ENCODE data around the gene PLXNA2. TPM values are rescaled to one million over a fixed set of nuclear protein-coding genes. Genes with fewer than 3 reads are reported as not detected.

Gene PLXNA2
- polyA plus RNA-seq, 2 of the 4 experiments (the other 2 are of a cell fraction), result 0.36 to 0.87 TPM

DNA sequence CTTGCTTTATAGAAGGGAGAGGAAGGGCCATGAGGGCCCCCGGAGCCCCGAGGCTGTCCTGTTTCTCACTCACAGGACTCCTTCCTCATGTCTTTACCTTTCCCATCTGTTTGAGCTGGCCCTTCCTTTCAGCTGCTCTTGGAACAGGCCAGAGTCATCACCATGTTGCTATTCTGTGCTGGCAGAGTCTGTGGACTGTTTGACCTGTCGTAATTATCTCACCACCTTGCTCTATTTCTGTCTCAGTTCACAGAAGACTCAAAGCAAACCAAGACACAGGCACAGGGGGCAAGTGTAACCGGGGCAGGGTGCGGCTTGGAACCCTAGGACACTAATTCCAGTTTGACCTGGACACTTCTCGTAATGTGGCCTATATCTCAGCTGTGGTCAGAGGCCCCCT is 228.9 kb downstream of the PLXNA2 start:
- Histone ChIP-seq H3K27ac (no peak overlapping the region), H3K4me1 (peaks cover 9% of the 10 kb centered on the region), H3K9me3 (no peaks in the 10 kb centered on the region), H3K4me2 (no peak overlapping the region), H3K4me3 (no peak overlapping the region)
- no peak for TF ChIP-seq RNF2 (IDR thresholded peaks at IDR 0.05; ENCODE audit: borderline replicate concordance, low read depth)
- TF ChIP-seq, protein P1, sequence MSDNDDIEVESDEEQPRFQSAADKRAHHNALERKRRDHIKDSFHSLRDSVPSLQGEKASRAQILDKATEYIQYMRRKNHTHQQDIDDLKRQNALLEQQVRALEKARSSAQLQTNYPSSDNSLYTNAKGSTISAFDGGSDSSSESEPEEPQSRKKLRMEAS (IDR thresholded peaks at IDR 0.05), result no peak
- TF ChIP-seq EP300 (IDR thresholded peaks at IDR 0.05), result no peak
- TF ChIP-seq, protein P2, sequence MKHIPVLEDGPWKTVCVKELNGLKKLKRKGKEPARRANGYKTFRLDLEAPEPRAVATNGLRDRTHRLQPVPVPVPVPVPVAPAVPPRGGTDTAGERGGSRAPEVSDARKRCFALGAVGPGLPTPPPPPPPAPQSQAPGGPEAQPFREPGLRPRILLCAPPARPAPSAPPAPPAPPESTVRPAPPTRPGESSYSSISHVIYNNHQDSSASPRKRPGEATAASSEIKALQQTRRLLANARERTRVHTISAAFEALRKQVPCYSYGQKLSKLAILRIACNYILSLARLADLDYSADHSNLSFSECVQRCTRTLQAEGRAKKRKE (CRISPR knock-in tag; IDR thresholded peaks at IDR 0.05; ENCODE audit: low read depth), result no peak
- no peak for TF ChIP-seq GATA3 (IDR thresholded peaks at IDR 0.05; ENCODE audit: borderline replicate concordance)
- no peak for FAIRE-seq
- CTCF ChIA-PET, result interaction anchor here (0.9 to 15.4 kb wide), 4 partner anchors 11 to 228 kb away, joined by 3 to 358 read pairs (median 6); partner anchors contain the start of gene PLXNA2
- 45% methylated on average over 6 of the region's 6 CpGs for WGBS (ENCODE audit: missing lambda C conversion rate)
- no peak for ATAC-seq
- no peak for DNase-seq (ENCODE audit: low read depth in 1 of 2, low spot score in 1 of 2)
- POLR2A ChIA-PET, result no interaction called here

DNA sequence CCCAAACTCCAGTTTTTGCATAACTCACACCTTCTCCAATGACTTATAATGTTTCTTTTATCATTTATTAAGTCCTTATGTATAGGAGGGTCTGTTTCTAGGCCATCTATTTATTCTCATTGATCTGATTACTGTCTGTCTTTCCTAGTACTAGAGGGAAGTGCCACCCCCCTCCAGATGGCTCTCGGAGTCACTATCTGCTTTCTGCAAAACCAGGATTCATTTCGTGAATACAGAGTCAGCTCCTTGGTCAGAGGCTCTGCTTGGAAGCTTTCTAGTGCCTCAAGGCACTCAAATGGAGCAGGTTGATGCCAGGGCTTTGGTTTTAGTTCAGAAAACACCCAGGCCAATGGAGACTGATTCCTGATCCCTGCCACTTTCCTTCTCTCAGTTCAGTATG is 231.0 kb downstream of the PLXNA2 start:
- FAIRE-seq, result no peak

DNA sequence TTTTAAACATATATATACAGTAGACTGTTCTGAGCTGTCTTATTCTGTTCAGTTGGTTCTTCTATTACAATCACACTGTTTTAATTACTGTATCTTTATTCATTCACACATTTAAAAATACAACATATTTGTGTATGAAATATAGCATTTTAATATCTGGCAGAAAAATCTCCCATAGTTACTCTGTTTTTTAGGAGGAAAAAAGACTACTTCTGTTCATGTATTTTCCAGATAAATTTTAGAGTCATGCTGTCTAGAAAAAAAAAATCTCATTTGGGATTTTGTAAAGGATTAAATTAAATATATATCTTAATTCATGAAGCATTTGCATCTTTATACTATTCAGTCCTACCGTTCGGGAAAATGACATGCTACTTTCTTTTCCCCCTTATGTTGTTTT is 231.5 kb downstream of the PLXNA2 start:
- WGBS (ENCODE audit: missing lambda C conversion rate), result 39% methylated on average over 2 of the region's 2 CpGs
- H3K4me1 ChIP-seq, result peaks cover 9% of the 10 kb centered on the region
- ATAC-seq (no peak), FAIRE-seq (no peak), DNase-seq (ENCODE audit: low read depth in 1 of 2, low spot score in 1 of 2) (no peak)
- no peaks in the 10 kb centered on the region for H3K9me3 ChIP-seq
- no peak overlapping the region for H3K27ac ChIP-seq
- H3K4me2 ChIP-seq, result no peak overlapping the region
- ChIA-PET CTCF (interaction anchor here (0.9 to 3.6 kb wide), 5 partner anchors 9 to 232 kb away, joined by 3 to 22 read pairs (median 4); no protein-coding TSS in a partner anchor), POLR2A (no interaction called here)
- H3K4me3 ChIP-seq, result no peak overlapping the region
- TF ChIP-seq ZSCAN20 (CRISPR knock-in tag; IDR thresholded peaks at IDR 0.05), result no peak
- TF ChIP-seq RAD21 (conservative IDR thresholded peaks at IDR 0.05 in 1 of 2, IDR thresholded peaks at IDR 0.05 in 1 of 2), result no peak
- no peak for TF ChIP-seq EHMT2 (IDR thresholded peaks at IDR 0.05; ENCODE audit: low read depth)
- TF ChIP-seq HDAC2 (IDR thresholded peaks at IDR 0.05), result no peak

More for the DNA sequence above, 231.0 kb downstream of the PLXNA2 start:
- Histone ChIP-seq H3K4me1 (peaks cover 9% of the 10 kb centered on the region), H3K4me2 (no peak overlapping the region), H3K9me3 (no peaks in the 10 kb centered on the region), H3K4me3 (no peak overlapping the region), H3K27ac (no peak overlapping the region)
- 68% methylated on average over 2 of the region's 2 CpGs for WGBS (ENCODE audit: missing lambda C conversion rate)
- CTCF ChIA-PET, result interaction anchor here (0.6 to 3.6 kb wide), 7 partner anchors 9 to 1748 kb away, joined by 3 to 22 read pairs (median 4); no protein-coding TSS in a partner anchor
- no peak for TF ChIP-seq ZSCAN20 (CRISPR knock-in tag; IDR thresholded peaks at IDR 0.05)
- TF ChIP-seq RARB (CRISPR knock-in tag; IDR thresholded peaks at IDR 0.05), result no peak
- TF ChIP-seq SREBF2 (IDR thresholded peaks at IDR 0.05), result no peak
- no peak for TF ChIP-seq SMC3 (IDR thresholded peaks at IDR 0.05)
- TF ChIP-seq BHLHE40 (IDR thresholded peaks at IDR 0.05; ENCODE audit: low read depth, low read length), result no peak
- TF ChIP-seq ZFP36 (IDR thresholded peaks at IDR 0.05; ENCODE audit: borderline replicate concordance, partially characterized antibody), result no peak
- TF ChIP-seq, protein P3, sequence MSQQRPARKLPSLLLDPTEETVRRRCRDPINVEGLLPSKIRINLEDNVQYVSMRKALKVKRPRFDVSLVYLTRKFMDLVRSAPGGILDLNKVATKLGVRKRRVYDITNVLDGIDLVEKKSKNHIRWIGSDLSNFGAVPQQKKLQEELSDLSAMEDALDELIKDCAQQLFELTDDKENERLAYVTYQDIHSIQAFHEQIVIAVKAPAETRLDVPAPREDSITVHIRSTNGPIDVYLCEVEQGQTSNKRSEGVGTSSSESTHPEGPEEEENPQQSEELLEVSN (IDR thresholded peaks at IDR 0.05; ENCODE audit: borderline replicate concordance, low read depth), result no peak
- no peak for TF ChIP-seq JUN (IDR thresholded peaks at IDR 0.05)
- TF ChIP-seq NR3C1 (IDR thresholded peaks at IDR 0.05), result no peak
- no peak for TF ChIP-seq HOXB13 (CRISPR knock-in tag; IDR thresholded peaks at IDR 0.05; ENCODE audit: low read depth)
- TF ChIP-seq, protein P4, sequence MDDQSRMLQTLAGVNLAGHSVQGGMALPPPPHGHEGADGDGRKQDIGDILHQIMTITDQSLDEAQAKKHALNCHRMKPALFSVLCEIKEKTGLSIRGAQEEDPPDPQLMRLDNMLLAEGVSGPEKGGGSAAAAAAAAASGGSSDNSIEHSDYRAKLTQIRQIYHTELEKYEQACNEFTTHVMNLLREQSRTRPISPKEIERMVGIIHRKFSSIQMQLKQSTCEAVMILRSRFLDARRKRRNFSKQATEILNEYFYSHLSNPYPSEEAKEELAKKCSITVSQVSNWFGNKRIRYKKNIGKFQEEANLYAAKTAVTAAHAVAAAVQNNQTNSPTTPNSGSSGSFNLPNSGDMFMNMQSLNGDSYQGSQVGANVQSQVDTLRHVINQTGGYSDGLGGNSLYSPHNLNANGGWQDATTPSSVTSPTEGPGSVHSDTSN (IDR thresholded peaks at IDR 0.05), result no peak
- TF ChIP-seq ESRRA (IDR thresholded peaks at IDR 0.05; ENCODE audit: borderline replicate concordance, low read length), result no peak
- TF ChIP-seq POLR2AphosphoS2 (conservative IDR thresholded peaks at IDR 0.05; ENCODE audit: low read length), result no peak
- no peak for TF ChIP-seq KDM5A (IDR thresholded peaks at IDR 0.05)
- no peak for TF ChIP-seq ZC3H11A (IDR thresholded peaks at IDR 0.05)
- no peak for TF ChIP-seq FOXS1 (CRISPR knock-in tag; IDR thresholded peaks at IDR 0.05)
- ATAC-seq (no peak), DNase-seq (ENCODE audit: low read depth in 1 of 2, low spot score in 1 of 2) (no peak)
- POLR2A ChIA-PET, result no interaction called here
